ENCODE data around the gene ARHGAP33. TPM values are rescaled to one million over a fixed set of nuclear protein-coding genes. Genes with fewer than 3 reads are reported as not detected.
A peak's percentile ranks its signal among the peaks of the same experiment; 100 is the strongest.

ARHGAP33 gene
- total RNA-seq, 1 donor from 2014 or later = under 0.01 TPM

- no peak overlapping the region for H3K4me3 ChIP-seq (ENCODE audit: low read depth, low read length)
- FAIRE-seq (no peak), DNase-seq (ENCODE audit: low read depth) (no peak)
- no peak for TF ChIP-seq CTCF (IDR thresholded peaks at IDR 0.05; ENCODE audit: insufficient read depth, low read length, severe bottlenecking)
- no peaks in the 10 kb centered on the region for H3K27me3 ChIP-seq (ENCODE audit: control insufficient read depth, insufficient read depth, low read length)
- peaks cover 18% of the 10 kb centered on the region for H3K36me3 ChIP-seq (ENCODE audit: control insufficient read depth, insufficient read depth, low read length)
Observed at GRCh38 chr19:35753634-35754369, 21.6 kb upstream of the ARHGAP33 start.

GRCh38 chr19:35754370-35755130, 20.8 kb upstream of the ARHGAP33 start:
- no peak for TF ChIP-seq CTCF (IDR thresholded peaks at IDR 0.05; ENCODE audit: insufficient read depth, low read length, severe bottlenecking)
- no peak for DNase-seq (ENCODE audit: low read depth)
- no peak for FAIRE-seq
- Histone ChIP-seq H3K4me3 (ENCODE audit: low read depth, low read length) (no peak overlapping the region), H3K36me3 (ENCODE audit: control insufficient read depth, insufficient read depth, low read length) (peaks cover 20% of the 10 kb centered on the region), H3K27me3 (ENCODE audit: control insufficient read depth, insufficient read depth, low read length) (no peaks in the 10 kb centered on the region)

- DNase-seq (ENCODE audit: low read depth) (no peak), FAIRE-seq (no peak)
- Histone ChIP-seq H3K4me3 (ENCODE audit: low read depth, low read length) (no peak overlapping the region), H3K36me3 (ENCODE audit: control insufficient read depth, insufficient read depth, low read length) (peaks cover 19% of the 10 kb centered on the region), H3K27me3 (ENCODE audit: control insufficient read depth, insufficient read depth, low read length) (no peaks in the 10 kb centered on the region)
- no peak for TF ChIP-seq CTCF (IDR thresholded peaks at IDR 0.05; ENCODE audit: insufficient read depth, low read length, severe bottlenecking)
Observed at GRCh38 chr19:35755131-35755549, 20.2 kb upstream of the ARHGAP33 start.

- FAIRE-seq (no peak), DNase-seq (ENCODE audit: low read depth) (no peak)
- TF ChIP-seq CTCF (IDR thresholded peaks at IDR 0.05; ENCODE audit: insufficient read depth, low read length, severe bottlenecking) = no peak
- no peak overlapping the region for H3K4me3 ChIP-seq (ENCODE audit: low read depth, low read length)
- H3K36me3 ChIP-seq (ENCODE audit: control insufficient read depth, insufficient read depth, low read length) = peaks cover 18% of the 10 kb centered on the region
- no peaks in the 10 kb centered on the region for H3K27me3 ChIP-seq (ENCODE audit: control insufficient read depth, insufficient read depth, low read length)
Observed at GRCh38 chr19:35755550-35756376, 19.6 kb upstream of the ARHGAP33 start.

- no peak for FAIRE-seq
- no peak for DNase-seq (ENCODE audit: low read depth)
- Histone ChIP-seq H3K36me3 (ENCODE audit: control insufficient read depth, insufficient read depth, low read length) (peaks cover 19% of the 10 kb centered on the region), H3K27me3 (ENCODE audit: control insufficient read depth, insufficient read depth, low read length) (no peaks in the 10 kb centered on the region), H3K4me3 (ENCODE audit: low read depth, low read length) (peak within 1 kb of the TSS; percentile 37)
- no peak for TF ChIP-seq CTCF (IDR thresholded peaks at IDR 0.05; ENCODE audit: insufficient read depth, low read length, severe bottlenecking)
Observed at GRCh38 chr19:35756377-35757230, 18.8 kb upstream of the ARHGAP33 start, which contains the start of gene HSPB6. TSS of gene HSPB6 (minus strand) at chr19:35757029. CDS start at chr19:35757008, 21 bp downstream.

Data from bronchial epithelial cell (primary cell).